OCI-M2 (cell line): Measurements from ENCODE around the gene ARSB.
"Not testable (repeated sequence)": the region's sequence is repeated elsewhere in the genome, so short reads cannot be mapped to it uniquely, and the experiment has no call there.

Experiments used
- DNase-seq: peaks from one replicate; lab custom pipeline; 2025; ENCODE audit not compliant: unreplicated experiment; lab: John Stamatoyannopoulos, UW

Gene ARSB

GRCh38 chr5:78757269-78758053 is 227.6 kb downstream of the ARSB start:
- DNase-seq = no peak

GRCh38 chr5:78756858-78757257 is 228.3 kb downstream of the ARSB start:
- DNase-seq = no peak

DNA sequence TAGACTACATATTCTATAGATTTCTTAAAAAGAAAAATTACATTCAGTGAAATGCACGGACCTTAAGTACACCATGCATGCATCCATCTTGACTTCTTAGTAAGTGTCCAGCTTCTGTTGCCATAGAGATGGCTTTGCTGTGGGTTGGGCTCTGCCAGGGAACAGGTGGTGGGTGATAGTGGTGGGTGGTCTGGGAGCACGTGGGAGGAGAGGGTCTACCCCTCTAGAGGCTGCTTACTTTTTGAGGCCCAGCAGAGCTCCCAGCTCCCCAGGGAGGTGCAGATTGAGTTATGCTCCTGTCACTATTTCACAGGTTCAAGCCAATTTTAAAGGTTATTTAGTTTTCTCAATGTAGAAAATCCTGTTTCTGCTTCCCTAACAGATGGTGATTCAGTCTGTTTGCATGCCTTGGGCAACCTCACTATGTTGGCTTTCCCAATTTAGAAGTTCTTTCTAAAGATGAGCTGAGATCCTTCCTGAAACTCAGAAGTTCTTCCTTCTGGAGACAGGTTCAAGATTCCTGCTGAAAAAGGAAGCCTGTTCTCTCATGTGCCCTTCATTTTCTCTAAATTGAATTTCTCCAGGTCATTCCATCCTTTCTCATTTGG is 229.2 kb downstream of the ARSB start:
- DNase-seq = no peak

GRCh38 chr5:78754655-78755054 is 230.5 kb downstream of the ARSB start:
- no peak for DNase-seq

GRCh38 chr5:78753093-78753531 is 232.0 kb downstream of the ARSB start:
- no peak for DNase-seq

- DNase-seq = no peak
Measured at GRCh38 chr5:78751872-78752271, 233.2 kb downstream of the ARSB start.

GRCh38 chr5:78750281-78750680 is 234.8 kb downstream of the ARSB start:
- no peak for DNase-seq

- no peak for DNase-seq
Measured at GRCh38 chr5:78747705-78748359, 237.3 kb downstream of the ARSB start.

DNA sequence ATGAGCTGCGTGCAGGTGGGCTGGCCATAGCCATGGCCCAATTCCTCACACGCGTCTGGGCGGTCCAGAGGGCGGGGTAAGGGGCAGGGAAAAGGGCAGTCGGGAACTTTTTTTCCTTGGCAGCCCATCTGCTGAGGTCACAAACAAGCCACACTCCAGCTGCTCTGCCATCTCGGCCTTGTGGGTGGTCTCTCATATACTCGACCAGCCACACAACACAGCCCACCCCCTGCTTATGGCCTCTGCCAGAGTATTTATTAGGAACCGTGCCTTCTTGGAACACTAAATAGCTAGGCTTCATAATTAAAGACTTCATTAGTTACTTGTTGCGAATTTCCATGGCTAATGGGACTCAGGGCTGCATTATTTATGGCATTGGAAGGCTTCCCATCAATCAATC is 238.1 kb downstream of the ARSB start:
- no peak for DNase-seq

GRCh38 chr5:78746021-78746770 is 238.9 kb downstream of the ARSB start:
- no peak for DNase-seq

DNA sequence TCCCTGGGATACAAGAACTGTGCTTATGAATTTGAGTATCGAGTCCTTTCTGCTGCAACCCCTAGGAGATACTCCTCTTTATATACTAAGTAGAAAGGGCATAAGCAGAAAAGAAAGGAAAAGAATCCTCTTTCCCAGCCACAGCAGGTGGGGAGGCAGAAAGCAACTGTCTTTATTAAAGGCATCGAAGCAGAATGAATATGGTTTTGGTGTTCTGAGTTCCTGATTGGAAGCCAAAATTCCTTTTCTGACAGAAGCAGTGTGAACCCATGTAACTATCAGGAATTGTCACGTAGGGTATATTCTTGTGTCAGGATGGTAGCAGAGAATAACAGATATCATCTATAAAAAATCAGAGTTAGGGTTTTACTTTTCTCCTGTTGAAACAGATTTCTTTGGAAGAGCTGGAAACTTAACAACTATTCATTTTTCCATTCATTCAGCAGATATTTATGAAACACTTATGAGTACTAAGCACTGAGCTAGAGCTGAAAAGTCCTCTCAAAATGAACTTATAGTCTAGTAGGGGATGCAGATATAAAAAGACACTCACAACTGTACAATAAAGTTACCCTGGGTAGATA is 240.1 kb downstream of the ARSB start:
- no peak for DNase-seq

GRCh38 chr5:78741019-78741418 is 244.1 kb downstream of the ARSB start:
- no peak for DNase-seq

DNA sequence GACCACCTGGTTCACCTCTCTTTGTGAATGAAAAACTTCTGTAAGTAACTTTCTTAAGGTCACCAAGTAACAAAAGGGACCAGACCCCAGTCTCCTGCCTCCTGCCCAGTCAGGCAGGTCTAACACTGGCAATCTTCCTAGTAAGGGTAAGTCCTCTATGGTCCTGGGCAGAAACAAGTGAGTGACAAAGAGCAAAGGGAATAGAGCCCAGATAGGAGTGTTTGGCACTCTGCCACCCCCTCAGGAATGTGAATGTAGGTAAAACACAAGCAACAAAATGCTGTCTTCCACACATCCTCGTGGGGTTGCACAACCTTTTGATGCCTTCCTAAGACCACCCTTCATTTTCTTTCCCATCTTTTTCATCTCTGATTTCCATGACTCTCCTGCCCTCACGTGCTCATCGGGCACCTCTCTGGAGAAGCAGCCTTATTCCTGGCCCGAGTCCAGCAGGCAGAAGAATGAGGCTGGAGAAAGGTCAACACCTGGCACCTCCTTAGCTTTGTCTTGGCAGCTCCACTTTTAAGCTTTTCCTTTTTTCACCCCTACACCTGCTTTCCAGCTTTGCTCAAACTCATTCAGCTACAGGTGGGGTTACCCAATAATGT is 246.3 kb downstream of the ARSB start:
- DNase-seq = no peak

DNA sequence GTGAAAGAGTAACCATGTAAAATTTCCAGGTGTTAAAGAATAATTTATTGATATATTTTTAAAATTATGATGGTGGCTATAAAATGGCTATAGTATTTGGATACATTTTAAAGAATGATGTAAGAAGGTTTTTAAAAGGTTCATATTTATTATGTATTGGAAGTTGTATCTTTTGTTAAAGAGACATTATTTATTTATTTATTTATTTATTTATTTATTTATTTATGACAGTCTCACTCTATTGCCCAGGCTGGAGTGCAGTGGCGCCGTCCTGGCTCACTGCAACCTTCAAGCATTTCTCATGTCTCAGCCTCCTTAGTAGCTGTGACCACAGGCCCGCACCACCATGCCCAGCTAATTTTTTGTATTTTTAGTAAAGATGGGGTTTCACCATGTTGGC is 247.0 kb downstream of the ARSB start:
- no peak for DNase-seq

DNA sequence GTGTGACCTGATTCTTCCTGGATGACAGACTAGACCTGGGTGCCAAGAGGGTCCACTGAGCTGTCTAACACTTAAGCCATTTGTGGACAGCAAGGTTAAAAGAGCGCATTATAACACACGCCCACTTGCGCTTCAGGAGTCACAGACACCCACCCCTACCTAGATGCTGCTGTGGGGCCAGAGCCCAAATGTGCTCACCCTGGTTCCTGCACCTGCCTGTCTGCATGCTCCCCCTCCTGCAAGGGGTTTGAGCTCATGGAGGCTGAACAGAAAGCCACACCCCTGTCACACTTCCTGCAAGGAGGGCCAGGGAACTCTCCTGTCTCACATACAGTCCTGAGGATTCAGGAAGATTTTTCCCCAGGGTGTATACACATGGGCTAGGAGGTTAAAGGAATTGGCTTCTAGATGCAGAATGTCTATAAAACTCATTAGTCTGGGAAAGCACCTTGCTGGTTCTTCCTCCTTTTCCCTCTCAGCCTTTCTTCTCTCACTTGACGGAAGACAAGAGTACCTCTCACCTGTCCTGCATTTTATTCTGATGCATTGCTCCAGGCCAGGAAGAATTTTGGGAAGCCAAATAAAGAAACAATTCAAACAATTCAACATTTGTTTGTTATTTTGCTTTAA is 249.2 kb downstream of the ARSB start:
- DNase-seq = no peak

- DNase-seq = no peak
Measured at GRCh38 chr5:78734950-78735349, 250.2 kb downstream of the ARSB start.

- no peak for DNase-seq
Measured at GRCh38 chr5:78734094-78734845, 250.8 kb downstream of the ARSB start.

GRCh38 chr5:78732721-78733120 is 252.4 kb downstream of the ARSB start:
- DNase-seq = not testable (repeated sequence)

- DNase-seq = no peak
Measured at GRCh38 chr5:78731884-78732283, 253.2 kb downstream of the ARSB start.
